GM21717 (cell line): Measurements from ENCODE around the gene USP35.
"Not testable (repeated sequence)": the region's sequence is repeated elsewhere in the genome, so short reads cannot be mapped to it uniquely, and the experiment has no call there.

ENCODE experiments used
- ATAC-seq: cut with Tn5 transposase; IDR thresholded peaks from one replicate; pipeline ENCODE4 v1.9.1; 2021; ENCODE audit warnings: mild to moderate bottlenecking, moderate library complexity; ENCODE audit not compliant: unreplicated experiment

Gene USP35

DNA sequence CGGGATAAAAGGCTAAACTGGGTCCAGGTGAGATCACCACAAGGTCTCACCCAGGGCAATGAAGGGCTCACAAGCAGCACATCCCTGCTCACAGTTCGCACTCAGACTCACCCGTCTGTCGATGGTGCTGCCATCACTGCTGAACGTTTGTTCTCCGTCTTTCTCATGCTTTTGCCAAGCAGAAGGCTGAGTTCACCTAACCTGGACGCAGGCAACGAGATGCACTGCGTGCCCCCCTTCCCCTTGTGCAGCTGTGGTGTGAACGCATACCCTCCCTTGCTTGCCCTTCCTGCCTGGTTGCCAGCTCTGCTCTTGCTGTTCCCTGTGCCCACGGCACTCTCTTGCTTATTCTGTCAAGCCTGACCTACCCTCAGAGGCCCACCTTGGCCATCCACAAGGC lies 18.3 kb upstream of the USP35 start:
- no peak for ATAC-seq

DNA sequence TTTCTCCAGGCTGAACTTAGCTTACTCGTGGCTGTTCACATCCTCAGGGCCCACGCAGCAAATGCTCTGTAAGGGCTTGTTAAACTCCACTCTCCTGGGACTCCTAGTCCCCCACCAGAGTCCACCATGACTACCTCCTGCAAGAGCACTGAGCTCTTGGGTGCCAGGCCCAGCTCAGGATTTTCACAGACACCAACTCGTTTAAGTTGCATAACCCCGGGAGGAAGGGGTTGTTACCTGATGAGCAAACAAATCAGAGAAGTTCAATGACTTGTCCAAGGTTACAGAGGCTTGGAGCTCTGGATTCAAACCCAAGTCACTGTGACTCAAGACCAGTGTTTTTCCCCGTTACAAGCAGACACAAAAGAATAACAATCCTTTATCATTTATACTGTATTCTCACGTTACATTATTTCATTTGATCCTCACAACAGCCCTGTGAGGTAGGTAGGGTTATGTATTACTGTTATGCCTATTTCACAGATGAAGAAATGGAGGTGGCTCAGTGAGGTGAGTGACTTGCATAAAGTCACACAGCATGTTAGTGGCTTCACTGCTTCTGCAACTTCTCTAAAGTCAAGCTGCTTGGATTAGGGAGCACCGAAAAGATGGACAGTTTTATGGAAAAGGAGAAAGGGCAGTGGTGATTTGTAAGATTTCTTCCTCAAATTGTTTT lies 17.7 kb upstream of the USP35 start:
- no peak for ATAC-seq

- no peak for ATAC-seq
Measured at GRCh38 chr11:78171951-78172350, 16.8 kb upstream of the USP35 start.

- ATAC-seq, result not testable (repeated sequence)
Measured at GRCh38 chr11:78175862-78176261, 12.9 kb upstream of the USP35 start.

GRCh38 chr11:78176605-78177141 lies 12.0 kb upstream of the USP35 start:
- no peak for ATAC-seq

GRCh38 chr11:78177216-78177615 lies 11.5 kb upstream of the USP35 start:
- ATAC-seq, result no peak

GRCh38 chr11:78179459-78180071 lies 9.2 kb upstream of the USP35 start:
- ATAC-seq, result no peak

DNA sequence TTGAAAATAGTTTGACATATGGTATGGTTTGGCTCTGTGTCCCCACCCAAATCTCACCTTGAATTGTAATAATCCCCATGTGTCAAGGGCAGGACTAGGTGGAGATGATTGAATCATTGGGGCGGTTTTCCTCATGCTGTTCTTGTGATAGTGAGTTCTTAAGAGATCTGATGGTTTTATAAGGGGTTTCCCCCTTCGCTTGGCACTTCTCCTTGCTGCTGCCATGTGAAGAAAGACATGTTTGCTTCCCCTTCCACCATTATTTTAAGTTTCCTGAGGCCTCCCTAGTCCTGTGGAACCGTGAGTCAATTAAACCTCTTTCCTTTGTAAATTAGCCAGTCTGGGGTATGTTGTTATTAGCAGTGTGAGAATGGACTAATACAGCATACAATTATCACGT lies 8.0 kb upstream of the USP35 start:
- no peak for ATAC-seq

- ATAC-seq, result no peak
Measured at GRCh38 chr11:78181185-78181584, 7.5 kb upstream of the USP35 start.

- peak; percentile 31 for ATAC-seq
Measured at GRCh38 chr11:78187366-78188285, 1.1 kb upstream of the USP35 start.

GRCh38 chr11:78189174-78189724 lies 530 bp downstream of the USP35 start:
- no peak for ATAC-seq

- ATAC-seq, result no peak
Measured at GRCh38 chr11:78189851-78190250, 1.1 kb downstream of the USP35 start.

- no peak for ATAC-seq
Measured at GRCh38 chr11:78190374-78190773, 1.7 kb downstream of the USP35 start.

DNA sequence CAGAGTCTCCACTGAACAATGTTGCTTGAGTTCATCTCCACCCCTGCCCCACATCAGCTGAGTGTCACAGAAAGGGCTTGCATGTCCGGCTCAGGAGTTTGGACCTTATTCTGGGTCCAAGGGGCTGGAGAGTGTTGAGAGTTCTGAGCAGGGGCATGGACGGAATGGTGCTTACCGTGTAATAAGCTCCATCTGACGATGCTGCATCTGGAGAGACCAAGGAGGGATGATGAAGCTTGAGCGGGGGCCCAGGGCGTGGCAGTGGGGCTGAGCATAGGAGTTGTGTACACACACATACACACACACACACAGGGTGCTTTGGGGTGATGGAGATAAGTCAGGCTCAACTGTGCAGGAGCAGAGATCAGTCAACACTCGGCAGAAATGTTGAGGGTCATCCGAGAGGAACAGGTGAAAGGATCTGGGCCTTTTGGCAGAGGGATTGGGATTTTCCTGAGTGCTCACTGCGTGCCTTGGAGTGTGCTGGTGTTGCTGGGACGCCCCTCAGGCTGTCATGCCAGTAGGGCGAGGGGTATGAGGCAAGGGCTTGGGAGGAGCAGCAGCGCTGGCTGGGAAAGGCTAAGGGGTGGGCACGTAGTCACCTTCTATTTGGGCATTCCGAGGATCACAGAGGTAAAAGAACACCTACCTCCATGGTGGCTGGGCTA lies 2.3 kb downstream of the USP35 start:
- ATAC-seq, result no peak

DNA sequence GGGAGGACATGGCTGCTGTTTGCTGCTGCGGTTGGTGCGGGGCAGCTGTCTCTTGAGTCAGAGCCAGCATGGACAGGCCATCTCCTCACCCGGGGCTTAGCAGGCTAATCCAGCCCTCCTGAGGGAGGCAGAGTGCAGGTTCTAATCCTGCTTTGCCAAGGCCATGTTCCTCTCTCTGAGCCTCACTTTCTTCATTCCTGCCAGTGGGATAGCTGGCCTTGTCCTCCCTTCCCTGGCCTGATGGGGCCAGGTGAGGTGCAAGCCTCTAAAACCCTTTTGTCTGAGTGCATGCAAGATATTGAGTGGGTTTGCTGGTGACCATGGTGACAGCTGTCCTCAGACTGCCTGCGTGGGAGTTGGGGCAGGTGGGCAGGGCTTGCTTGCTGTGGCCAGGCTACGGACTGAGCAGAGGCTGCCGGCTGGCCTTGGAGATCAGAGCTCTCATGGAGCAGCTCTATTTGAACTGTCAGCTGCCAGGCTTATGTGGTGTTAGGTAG lies 3.6 kb downstream of the USP35 start:
- no peak for ATAC-seq

DNA sequence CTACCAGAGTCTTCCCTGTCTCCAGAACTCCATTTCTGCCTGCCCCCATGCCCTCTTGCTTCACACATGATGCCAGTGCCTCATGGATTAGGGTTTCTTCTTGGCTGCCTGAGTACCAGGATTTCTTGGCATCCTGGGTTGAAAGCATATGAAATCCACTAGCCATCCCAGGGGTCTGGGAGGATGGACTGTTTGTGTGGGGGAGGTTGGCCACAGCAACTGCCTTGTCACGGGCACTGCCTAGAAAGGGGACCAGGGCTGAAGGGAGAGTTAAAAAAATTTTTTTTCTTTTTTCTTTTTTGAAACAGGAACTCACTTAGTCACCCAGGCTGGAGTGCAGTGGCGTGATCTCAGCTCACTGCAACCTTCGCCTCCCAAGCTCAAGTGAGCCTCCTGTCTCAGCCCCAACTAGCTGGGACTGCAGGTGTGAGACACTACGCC lies 4.2 kb downstream of the USP35 start:
- ATAC-seq, result no peak

DNA sequence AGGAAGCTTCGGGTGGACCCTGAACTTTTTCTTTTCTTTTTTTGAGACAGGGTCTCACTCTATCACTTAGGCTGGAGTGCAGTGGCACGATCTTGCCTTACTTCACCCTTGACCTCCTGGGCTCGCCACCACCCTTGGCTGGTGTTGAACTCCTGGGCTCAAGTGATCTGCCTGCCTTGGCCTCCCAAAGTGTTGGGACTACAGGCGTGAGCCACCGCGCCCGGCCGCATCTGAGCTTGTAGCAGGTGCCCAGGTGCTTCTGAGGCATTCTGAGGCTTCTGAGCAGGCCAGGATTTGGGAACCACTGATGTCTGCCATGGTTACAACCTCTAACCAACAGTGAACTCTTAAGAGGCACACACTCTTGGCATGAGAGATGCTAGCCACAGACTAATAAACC lies 5.1 kb downstream of the USP35 start:
- no peak for ATAC-seq

DNA sequence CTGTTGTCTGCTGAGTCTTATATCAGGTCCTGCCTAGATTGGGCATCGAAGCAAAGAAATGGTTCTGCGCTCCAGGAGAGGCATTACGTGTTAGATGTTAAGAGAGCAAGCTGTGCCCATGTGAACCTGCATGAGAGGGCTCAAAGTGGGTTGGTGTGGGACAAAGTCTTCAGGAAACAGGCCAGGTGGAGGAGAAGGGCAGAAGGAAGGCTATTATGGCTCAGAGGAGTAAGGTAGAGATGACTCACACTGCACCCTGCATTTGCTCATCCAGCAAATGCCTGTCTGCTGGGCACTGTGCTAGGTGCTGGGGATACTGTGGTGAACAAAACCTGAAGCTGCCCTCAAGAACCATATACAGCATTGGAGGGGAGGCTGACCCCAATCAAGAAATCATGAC lies 5.8 kb downstream of the USP35 start:
- ATAC-seq, result no peak

DNA sequence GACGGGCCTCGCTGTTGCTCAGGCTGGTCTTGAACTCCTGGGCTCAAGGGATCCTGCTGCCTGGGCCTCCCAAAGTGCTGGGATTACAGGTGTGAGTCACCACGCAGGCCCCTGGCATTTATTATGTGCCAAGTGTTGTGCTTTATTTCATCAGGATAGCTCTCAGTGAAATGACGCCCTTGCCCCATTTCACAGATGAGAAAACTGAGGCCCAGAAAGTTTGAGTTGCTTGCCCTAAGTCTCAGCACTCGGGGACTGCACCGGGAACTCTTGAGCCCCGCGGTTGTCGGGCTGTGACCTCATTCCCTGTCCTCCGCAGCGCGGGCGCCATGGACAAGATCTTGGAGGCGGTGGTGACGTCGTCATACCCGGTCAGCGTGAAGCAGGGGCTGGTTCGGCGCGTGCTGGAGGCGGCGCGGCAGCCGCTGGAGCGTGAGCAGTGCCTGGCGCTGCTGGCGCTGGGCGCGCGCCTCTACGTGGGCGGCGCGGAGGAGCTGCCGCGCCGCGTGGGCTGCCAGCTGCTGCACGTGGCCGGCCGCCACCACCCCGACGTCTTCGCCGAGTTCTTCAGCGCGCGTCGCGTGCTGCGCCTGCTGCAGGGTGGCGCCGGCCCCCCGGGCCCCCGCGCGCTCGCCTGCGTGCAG lies 7.3 kb downstream of the USP35 start:
- no peak for ATAC-seq

- no peak for ATAC-seq
Measured at GRCh38 chr11:78196661-78197091, 8.0 kb downstream of the USP35 start.
